Measurements from ENCODE around the gene PYCARD.
"Not testable (repeated sequence)": the region's sequence is repeated elsewhere in the genome, so short reads cannot be mapped to it uniquely, and the experiment has no call there.

PYCARD gene

DNA sequence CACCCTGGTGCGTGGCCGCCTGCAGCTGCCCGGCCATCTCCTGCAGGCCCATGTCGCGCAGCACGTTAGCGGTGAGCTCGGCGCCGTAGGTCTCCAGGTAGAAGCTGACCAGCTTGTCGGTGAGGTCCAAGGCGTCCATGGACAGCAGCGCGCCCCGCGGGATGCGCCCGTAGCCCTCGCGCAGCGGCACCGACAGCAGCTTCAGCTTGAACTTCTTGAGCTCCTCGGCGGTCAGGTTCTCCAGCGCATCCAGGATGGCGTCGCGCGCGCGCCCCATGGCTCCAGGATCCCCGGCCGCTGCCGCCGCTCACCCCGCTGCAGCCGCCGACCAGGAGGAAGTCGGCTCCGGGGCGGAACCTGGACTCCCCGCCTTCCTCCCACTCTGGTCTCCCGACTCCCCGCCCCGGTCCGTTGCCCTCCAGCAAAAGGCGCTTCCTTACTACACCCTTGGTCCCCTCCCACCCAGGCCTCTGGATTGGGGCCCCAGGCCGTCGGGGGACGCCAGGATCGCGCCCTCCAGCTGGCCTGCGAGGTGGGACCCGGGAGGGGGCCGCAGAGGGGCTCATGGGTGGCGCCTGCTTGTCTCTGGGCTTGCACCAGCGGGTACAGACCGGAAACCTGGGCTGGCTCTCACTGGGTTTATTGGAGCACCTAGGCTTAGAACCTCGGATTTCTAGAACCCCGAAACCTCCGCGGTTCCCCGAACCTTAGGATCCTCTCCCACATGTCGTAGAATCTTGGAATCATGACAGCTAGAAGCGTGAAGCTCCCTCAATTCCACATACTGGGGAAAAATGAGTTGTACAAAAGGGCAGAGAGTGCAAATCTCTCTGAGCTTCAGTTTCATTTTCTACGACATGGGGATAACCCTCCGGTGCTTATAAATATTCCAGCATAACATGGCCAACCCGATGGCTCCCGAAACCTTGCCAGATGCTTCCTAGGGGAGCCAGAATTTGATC lies at the start of gene PYCARD:
TSS of gene PYCARD (minus strand) at position 347 of the 962 bp plus-strand sequence. CDS start at position 277, 70 bp downstream.
- peak; percentile 75 for DNase-seq
- in situ Hi-C loops (cut with MboI; ENCODE audit: low pct_unique_long_range_greater_than_20kb, low sequenced_read_pairs), result no loop called here

DNA sequence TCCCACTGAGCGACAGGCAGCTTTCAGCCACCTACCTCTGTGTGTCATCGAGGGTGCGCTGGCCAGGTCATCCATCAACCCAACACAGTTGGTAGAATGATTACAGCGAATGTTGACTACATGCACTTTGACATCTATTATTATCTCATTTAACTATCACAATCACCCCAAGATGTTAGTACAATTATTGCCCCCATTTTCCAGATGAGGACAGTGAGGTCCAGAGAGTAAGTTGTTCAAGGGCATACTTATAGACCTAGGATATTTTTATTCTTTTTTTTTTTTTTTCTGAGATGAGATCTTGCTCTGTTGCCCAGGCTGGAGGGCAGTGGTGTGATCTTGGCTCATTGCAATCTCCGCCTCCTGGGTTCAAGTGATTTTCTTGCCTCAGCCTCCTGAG lies 48.9 kb upstream of the PYCARD start:
- DNase-seq, result no peak
- in situ Hi-C loops (cut with MboI; ENCODE audit: low pct_unique_long_range_greater_than_20kb, low sequenced_read_pairs), result no loop called here

DNA sequence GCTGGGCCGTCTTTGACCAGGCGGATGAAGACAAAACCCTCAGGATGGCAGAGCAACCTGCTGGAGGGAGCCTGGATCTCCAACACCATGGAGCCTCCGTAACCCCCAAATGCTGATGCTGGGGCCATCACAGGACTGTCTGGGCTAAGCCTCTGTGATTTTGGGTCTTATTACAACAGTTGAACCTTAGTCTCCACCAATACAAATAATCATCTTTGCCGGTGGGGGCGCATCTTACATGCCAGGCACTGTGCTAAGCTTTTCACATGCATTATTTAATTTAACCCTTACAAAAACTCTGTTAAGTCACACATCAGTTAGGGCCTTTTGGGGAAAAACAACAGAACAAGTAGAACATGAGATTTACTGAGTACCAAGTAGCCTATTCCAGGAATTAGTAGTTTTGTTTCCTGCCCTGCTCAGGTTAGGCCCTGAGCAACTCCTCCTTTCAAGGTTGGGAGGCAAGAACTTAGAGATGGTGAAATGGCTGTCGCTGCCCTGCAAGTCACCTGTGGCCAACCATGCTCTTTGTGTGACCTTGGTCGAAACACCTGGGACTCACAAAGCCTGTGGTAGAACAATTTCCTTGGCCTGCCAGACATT lies 48.3 kb upstream of the PYCARD start:
- in situ Hi-C loops (cut with MboI; ENCODE audit: low pct_unique_long_range_greater_than_20kb, low sequenced_read_pairs), result no loop called here
- no peak for DNase-seq

DNA sequence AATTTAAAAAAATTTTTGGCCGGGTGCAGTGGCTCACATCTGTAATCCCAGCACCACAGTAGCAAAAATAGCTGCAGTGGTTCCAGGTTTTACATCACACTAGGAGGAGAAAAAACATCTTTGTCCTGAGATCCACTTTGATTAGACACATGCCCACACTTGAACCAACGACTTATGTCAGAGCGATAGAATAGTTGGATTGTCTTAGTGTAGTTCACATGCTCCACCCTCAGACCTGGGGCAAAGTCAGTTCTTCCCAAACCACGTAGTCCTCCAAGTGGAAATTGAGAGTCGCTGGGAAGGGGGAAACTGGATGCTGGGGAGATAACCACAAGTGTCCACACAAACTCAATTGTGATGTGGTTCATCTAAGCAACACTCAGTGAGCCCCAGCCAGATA lies 45.8 kb upstream of the PYCARD start:
- DNase-seq, result no peak
- in situ Hi-C loops (cut with MboI; ENCODE audit: low pct_unique_long_range_greater_than_20kb, low sequenced_read_pairs), result no loop called here

DNA sequence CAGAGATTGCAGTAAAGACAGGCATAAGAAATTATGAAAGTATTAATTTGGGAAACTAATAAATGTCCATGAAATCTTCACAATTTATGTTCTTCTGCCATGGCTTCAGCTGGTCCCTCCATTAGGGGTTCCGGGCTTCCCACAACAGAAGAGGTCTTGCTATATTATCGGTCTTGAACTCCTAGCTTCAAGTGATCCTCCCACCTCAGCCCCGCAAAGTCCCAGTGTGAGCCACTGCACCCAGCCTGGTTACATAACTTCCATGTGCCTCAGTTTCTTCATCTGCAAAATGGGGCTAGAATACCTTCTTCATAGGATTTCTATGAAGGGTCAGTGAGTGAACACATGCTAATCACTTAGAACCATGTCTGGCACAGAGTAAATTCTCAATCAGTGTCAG lies 43.7 kb upstream of the PYCARD start:
- in situ Hi-C loops (cut with MboI; ENCODE audit: low pct_unique_long_range_greater_than_20kb, low sequenced_read_pairs), result no loop called here
- DNase-seq, result no peak

DNA sequence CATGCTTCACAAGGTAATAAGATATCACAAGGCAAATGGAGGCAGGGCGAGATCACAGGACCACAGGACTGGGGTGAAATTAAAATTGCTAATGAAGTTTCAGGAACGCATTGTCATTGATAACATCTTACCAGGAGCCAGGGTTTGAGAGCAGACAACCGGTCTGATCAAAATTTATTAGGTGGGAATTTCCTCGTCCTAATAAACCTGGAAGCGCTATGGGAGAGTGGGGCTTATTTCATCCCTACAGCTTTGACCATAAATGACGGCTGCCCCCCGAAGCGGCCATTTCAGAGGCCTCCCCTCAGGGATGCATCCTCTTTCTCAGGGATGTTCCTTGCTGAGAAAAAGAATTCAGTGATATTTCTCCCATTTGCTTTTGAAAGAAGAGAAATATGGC lies 43.0 kb upstream of the PYCARD start:
- DNase-seq; in situ Hi-C loops (cut with MboI; ENCODE audit: low pct_unique_long_range_greater_than_20kb, low sequenced_read_pairs): not testable (repeated sequence)

DNA sequence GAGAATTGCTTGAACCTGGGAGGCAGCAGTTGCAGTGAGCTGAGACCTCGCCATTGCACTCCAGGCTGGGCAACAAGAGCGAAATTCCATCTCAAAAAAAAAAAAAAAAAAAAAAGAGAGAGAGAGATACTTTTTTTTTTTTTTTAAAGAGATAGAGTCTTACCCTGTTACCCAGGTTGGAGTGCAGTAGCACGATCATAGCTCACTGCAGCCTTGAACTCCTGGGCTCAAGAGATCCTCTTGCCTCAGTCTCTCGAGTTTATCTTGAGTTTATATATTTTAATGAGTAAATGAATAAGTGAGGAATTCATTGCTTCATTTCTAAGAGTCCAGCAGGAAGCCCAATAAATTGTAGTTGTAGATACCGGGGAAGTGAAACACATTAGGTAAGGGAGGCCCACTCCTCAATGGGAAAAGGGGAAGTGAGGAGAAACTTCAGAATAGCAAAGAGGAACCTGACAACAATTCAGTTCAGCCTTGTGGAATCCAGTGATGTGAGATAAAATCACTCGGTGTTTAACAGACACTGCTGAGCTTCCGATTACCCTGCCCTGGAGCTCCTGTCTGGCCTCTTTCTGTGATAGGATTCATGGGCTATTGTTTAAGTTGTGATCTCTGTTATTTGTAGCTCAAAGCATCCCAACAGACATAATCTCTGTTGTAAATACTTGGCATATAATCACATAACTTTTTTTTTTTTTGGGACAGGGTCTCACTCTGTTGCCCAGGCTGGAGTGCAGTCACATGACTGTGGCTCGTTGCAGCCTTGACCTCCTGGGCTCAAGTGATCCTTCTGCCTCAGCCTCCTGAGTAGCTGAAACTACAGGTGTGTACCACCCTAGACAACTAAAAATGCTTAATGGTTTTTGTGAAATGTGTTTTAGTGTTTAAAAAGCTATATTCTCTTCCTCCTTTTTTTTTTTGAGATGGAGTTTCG lies 41.4 kb upstream of the PYCARD start:
- in situ Hi-C loops (cut with MboI; ENCODE audit: low pct_unique_long_range_greater_than_20kb, low sequenced_read_pairs), result no loop called here
- peak; percentile 95 for DNase-seq

DNA sequence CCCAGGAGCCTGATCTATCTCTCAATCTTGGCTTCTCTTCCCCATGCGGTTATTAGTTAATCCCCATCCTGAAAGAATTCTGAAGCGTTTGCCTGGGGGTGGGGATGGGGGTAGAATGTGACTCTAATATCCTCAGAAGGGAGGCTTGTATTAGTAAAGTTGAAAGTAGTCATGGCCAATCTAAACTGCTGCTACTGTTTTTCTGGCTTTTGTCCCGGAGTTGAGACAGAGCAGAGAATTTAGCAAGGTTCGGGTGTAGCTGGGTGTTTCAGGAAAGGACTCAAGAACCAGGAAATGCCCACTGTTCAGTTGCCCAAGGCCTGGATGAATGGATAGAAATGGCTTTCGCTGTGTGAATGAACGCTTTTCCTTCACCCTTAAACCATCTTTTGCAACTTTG lies 39.6 kb upstream of the PYCARD start:
- in situ Hi-C loops (cut with MboI; ENCODE audit: low pct_unique_long_range_greater_than_20kb, low sequenced_read_pairs), result no loop called here
- no peak for DNase-seq

DNA sequence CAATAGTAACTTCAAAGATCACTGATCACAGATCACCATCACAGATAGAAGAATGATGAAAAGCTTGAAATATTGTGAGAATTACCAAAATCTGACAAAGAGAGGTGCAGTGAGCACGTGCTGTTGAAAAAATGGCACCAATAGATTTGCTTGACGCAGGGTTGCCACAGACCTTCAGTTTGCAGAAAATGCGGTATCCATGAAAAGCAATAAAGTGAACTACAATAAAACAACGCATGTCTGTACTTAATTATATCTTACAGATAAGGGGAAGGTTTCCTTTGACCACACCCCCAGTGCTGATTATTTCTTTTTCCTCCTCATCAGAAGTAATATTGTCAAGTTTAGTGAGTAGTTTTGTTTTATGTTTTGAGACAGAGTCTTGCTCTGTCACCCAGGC lies 35.5 kb upstream of the PYCARD start:
- in situ Hi-C loops (cut with MboI; ENCODE audit: low pct_unique_long_range_greater_than_20kb, low sequenced_read_pairs), result no loop called here
- DNase-seq, result no peak

DNA sequence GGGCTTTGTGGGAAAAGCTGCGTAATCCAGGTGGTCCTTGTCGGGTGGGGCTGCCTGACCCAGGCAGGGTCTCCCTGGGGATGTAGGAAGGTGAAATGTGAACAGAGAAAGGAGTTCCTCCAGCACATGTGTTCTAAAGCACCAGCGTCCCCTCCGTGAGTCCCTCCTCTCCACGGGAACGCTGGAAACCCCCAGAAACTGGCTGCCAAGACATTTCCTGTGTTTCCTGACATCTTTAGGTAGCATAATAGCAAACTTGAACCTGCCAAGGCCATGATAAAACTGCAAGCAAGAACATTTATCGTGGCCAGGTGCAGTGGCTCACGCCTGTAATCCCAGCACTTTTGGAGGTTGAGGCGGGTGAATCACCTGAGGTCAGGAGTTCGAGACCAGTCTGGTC lies 26.9 kb upstream of the PYCARD start:
- DNase-seq, result no peak
- in situ Hi-C loops (cut with MboI; ENCODE audit: low pct_unique_long_range_greater_than_20kb, low sequenced_read_pairs), result no loop called here

DNA sequence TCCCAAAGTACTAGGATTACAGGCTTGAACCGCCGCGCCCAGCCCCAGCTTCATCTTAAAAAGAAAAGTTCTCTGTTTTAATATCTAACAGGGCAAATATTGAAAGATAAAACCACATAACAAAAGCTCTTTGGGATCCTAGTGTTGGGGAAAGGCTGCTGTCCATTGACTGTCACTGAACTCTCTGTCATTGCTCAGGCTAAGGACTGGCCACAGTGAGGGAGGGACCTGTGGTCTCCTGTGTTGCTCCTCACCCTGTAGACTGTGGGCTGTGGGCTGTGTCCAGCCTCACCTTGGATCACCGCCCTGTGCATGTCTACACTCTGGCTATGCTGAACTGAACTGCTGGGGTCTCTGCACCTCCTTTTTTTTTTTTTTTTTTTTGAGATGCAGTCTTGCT lies 25.6 kb upstream of the PYCARD start:
- in situ Hi-C loops (cut with MboI; ENCODE audit: low pct_unique_long_range_greater_than_20kb, low sequenced_read_pairs), result no loop called here
- DNase-seq, result no peak

DNA sequence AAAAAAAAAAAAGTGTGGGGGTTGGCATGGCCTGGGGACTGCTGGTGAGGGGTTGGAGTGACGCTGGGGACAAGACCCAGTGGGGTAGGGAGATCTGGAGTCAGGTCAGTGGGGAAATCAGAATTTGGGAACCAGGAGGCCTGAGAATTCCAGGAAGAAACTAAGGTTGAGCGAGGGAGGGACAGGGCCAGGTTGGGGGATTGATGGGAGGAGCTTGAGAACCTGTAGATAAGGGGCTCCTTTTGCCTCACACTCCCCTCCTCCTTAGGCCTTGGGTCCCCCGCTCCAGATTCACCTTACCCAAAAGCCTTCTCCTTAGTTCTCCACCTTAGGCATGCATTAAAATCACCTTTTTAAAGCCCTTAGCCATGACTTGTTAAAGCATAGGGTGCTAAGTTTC lies 22.6 kb upstream of the PYCARD start:
- in situ Hi-C loops (cut with MboI; ENCODE audit: low pct_unique_long_range_greater_than_20kb, low sequenced_read_pairs), result no loop called here
- DNase-seq, result no peak

DNA sequence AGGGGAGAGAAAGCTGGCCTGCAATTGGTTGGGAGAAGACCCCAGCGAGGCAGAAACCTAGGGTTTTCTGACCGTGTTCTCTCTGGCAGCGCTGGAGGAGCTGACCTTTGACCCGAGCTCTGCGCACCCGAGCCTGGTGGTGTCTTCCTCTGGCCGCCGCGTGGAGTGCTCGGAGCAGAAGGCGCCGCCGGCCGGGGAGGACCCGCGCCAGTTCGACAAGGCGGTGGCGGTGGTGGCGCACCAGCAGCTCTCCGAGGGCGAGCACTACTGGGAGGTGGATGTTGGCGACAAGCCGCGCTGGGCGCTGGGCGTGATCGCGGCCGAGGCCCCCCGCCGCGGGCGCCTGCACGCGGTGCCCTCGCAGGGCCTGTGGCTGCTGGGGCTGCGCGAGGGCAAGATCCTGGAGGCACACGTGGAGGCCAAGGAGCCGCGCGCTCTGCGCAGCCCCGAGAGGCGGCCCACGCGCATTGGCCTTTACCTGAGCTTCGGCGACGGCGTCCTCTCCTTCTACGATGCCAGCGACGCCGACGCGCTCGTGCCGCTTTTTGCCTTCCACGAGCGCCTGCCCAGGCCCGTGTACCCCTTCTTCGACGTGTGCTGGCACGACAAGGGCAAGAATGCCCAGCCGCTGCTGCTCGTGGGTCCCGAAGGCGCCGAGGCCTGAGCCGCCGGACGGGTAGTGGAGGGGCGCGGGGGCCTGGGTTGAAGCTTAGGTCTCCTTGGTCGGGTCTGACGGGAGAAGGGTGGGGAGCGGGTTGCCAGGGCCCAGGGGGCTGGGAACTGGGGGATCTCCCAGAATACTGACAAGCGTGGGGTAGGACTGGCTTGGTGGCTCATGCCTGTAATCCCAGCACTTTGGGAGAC lies 21.8 kb upstream of the PYCARD start:
- DNase-seq, result no peak
- in situ Hi-C loops (cut with MboI; ENCODE audit: low pct_unique_long_range_greater_than_20kb, low sequenced_read_pairs), result no loop called here

DNA sequence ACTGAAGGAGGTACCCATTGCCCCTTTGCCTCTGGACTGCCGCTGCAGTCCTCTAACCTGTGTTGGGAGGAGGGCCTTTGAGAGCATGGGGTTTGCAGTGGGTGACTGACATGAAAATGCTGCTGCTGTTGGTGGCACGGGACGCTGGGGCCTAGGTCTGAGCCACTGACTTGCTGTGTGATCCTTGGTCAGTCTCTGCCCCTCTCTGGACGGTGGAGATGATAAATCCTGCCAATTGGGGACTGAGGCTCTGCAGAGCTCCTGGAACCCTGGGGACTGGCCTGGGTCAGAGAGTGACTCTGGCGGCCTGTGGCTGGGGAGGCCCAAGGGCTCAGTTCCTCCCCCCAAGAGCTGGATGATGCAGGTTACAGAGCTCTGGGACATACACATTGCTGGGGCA lies 20.5 kb upstream of the PYCARD start:
- DNase-seq, result no peak
- in situ Hi-C loops (cut with MboI; ENCODE audit: low pct_unique_long_range_greater_than_20kb, low sequenced_read_pairs), result no loop called here

DNA sequence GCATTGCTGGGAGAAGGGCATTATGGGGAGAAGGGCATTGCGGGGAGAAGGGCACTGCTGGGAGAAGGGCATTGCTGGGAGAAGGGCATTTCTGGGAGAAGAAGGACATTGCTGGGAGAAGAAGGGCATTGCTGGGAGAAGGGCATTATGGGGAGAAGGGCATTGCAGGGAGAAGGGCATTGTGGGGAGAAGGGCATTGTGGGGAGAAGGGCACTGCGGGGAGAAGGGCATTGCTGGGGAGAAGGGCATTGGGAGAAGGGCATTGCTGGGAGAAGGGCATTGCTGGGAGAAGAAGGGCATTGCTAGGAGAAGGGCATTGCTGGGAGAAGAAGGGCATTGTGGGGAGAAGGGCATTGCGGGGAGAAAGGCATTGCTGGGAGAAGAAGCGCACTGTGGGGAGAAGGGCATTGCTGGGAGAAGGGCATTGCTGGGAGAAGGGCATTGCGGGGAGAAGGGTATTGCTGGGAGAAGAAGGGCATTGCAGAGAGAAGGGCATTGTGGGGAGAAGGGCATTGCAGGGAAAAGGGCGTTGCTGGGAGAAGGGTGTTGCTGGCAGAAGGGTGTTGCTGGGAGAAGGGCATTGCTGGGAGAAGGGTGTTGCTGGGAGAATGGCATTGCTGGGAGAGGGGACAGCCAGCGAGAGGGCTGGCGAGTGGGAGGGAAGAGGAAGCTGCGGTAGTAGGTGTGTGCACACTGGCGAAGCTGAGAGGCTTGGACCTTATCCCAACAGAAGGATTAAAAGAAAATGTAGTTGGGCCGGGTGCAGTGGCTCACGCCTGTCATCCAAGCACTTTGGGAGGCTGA lies 19.0 kb upstream of the PYCARD start:
- DNase-seq, result peak; percentile 73
- in situ Hi-C loops (cut with MboI; ENCODE audit: low pct_unique_long_range_greater_than_20kb, low sequenced_read_pairs), result no loop called here

DNA sequence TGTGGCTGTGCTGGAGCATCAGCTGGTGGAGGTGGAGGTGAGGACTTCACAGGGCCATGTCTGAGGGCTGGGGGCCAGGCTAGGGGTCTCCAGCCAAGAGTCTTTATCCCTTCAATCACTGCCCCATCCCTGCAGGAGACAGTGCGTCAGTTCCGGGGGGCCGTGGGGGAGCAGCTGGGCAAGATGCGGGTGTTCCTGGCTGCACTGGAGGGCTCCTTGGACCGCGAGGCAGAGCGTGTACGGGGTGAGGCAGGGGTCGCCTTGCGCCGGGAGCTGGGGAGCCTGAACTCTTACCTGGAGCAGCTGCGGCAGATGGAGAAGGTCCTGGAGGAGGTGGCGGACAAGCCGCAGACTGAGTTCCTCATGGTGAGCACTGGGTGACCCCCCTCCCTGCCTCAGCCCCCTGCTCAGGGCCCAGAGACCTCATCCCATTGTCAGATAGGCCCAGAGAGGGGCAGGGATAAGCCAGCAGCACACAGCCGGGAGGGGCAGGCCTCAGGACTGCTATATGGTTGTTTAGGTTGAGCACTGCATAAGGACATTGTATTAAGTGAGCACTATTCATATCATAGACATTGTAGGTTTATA lies 16.7 kb upstream of the PYCARD start:
- in situ Hi-C loops (cut with MboI; ENCODE audit: low pct_unique_long_range_greater_than_20kb, low sequenced_read_pairs), result no loop called here
- DNase-seq, result no peak

DNA sequence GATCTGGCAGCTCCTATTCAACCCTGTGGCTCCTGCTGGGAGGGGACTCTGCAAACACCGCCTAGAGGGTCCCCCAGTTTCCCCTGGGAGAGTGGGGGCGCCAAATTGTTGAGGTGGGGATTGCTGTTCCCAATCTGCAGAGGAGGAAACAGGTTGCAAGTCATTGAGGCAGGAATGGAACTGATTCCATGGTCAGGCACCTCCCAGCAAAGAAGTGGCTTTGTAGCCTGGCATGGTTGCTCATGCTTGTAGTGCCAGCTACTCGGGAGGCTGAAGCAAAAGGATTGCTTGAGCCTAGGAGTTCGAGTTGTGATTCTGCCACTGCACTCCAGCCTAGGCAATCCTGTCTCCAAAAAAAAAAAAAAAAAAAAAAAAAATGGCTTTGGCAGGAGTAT lies 14.6 kb upstream of the PYCARD start:
- in situ Hi-C loops (cut with MboI; ENCODE audit: low pct_unique_long_range_greater_than_20kb, low sequenced_read_pairs), result no loop called here

More for the DNA sequence above, 14.6 kb upstream of the PYCARD start:
- no peak for DNase-seq
